Measurements from ENCODE around the gene CCDC192. TPM values are rescaled to one million over a fixed set of nuclear protein-coding genes. Genes with fewer than 3 reads are reported as not detected.
"Not testable (repeated sequence)": the region's sequence is repeated elsewhere in the genome, so short reads cannot be mapped to it uniquely, and the experiment has no call there.

Gene CCDC192
- total and polyA plus RNA-seq, 5 experiments from 2014 or later: not detected

DNA sequence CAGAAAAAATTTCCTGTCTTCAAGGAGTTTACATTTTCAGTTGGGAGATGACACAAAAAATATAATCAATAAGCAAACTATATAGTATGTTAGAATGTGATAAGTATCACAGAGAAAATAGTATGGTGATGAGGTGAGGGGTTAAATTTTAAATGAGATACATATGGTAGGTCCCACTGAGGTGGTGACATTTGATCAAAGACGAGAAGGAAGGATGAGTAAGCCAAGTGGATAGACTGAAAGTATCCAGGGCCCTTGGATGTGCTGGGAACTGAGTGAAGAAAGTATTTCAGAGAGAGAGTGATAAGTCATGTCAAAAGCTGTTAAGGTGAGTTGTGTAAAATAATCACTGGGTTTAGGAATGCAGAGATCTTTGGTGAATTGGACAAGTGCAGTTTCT lies 3.5 kb downstream of the CCDC192 start:
- DNase-seq: no peak
- POLR2A ChIA-PET: no interaction called here
- Mint-ChIP-seq H3K36me3 (no peaks in the 10 kb centered on the region), H3K4me1 (no peaks in the 10 kb centered on the region), H3K27ac (no peak overlapping the region), H3K4me3 (no peak overlapping the region), H3K27me3 (peaks cover 4 to 20% (median 8%) of the 10 kb centered on the region in 5 donors), H3K9me3 (no peaks in the 10 kb centered on the region)
- ATAC-seq: no peak

DNA sequence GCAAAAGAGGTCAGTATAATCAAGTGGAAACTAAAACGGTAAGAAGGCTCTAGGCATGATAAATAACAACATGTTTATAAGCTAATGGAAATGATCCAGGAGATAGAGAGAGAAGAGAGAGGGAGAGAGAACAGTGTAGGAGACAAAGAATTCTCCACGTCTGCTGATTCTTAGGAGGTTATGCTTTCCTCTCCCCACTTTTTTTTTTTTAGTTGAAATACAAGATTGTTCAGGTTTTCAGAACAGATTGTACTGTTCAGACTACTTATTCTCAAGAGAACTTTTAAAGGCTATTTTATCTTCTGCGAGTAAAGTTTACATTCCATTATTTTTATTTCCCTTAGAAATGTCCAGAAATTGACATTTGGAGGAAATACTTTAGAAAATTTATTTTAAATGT lies 4.0 kb downstream of the CCDC192 start:
- POLR2A ChIA-PET: no interaction called here
- H3K4me3 Mint-ChIP-seq: no peak overlapping the region
- H3K36me3 Mint-ChIP-seq: no peaks in the 10 kb centered on the region
- H3K4me1 Mint-ChIP-seq: no peaks in the 10 kb centered on the region
- H3K9me3 Mint-ChIP-seq: no peaks in the 10 kb centered on the region
- ATAC-seq: no peak
- H3K27ac Mint-ChIP-seq: no peak overlapping the region
- DNase-seq: no peak
- H3K27me3 Mint-ChIP-seq: peaks cover 4 to 19% (median 8%) of the 10 kb centered on the region in 5 donors

GRCh38 chr5:127713083-127713482 lies 9.9 kb downstream of the CCDC192 start:
- H3K27me3 Mint-ChIP-seq: peaks cover 0 to 12% (median 6%) of the 10 kb centered on the region in 5 donors
- H3K4me3 Mint-ChIP-seq, H3K9me3 Mint-ChIP-seq, H3K4me1 Mint-ChIP-seq, POLR2A ChIA-PET, H3K36me3 Mint-ChIP-seq, DNase-seq, ATAC-seq, H3K27ac Mint-ChIP-seq: not testable (repeated sequence)

- H3K4me1 Mint-ChIP-seq: no peaks in the 10 kb centered on the region
- DNase-seq (no peak), ATAC-seq (no peak)
- peaks cover 0 to 28% (median 12%) of the 10 kb centered on the region in 9 donors for H3K9me3 Mint-ChIP-seq
- peaks cover 0 to 30% (median 9%) of the 10 kb centered on the region in 5 donors for H3K27me3 Mint-ChIP-seq
- POLR2A ChIA-PET: no interaction called here
- peaks cover 0 to 19% (median 0%) of the 10 kb centered on the region in 3 donors for H3K36me3 Mint-ChIP-seq
- no peak overlapping the region for H3K4me3 Mint-ChIP-seq
- H3K27ac Mint-ChIP-seq: no peak overlapping the region
Measured at GRCh38 chr5:127718181-127718580, 15.0 kb downstream of the CCDC192 start.

DNA sequence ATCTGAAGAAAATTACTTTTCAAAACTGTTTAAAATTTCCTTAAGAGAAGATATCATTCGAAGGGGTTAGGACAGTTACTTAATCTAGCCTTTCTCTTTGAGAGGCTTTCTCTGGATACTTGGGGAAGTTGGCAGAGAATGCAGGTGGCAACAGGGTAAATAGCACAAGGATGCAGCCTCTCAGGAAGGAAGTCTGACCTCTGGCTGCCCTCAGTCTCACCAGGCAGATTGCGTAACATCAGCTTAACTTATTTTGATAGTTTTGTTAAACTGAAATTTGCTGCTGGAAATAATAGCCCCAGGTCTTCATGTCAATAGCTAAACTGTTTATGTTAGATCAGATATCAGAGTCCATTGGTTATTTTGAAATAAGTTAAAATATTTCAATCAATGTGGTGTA lies 20.4 kb downstream of the CCDC192 start:
- Mint-ChIP-seq H3K4me1 (no peaks in the 10 kb centered on the region), H3K36me3 (peaks cover 0 to 19% (median 0%) of the 10 kb centered on the region in 3 donors), H3K27ac (no peak overlapping the region), H3K9me3 (peaks cover 0 to 28% (median 11%) of the 10 kb centered on the region in 9 donors), H3K4me3 (no peak overlapping the region), H3K27me3 (peaks cover 0 to 17% (median 2%) of the 10 kb centered on the region in 5 donors)
- no peak for DNase-seq
- ATAC-seq: no peak
- POLR2A ChIA-PET: no interaction called here

DNA sequence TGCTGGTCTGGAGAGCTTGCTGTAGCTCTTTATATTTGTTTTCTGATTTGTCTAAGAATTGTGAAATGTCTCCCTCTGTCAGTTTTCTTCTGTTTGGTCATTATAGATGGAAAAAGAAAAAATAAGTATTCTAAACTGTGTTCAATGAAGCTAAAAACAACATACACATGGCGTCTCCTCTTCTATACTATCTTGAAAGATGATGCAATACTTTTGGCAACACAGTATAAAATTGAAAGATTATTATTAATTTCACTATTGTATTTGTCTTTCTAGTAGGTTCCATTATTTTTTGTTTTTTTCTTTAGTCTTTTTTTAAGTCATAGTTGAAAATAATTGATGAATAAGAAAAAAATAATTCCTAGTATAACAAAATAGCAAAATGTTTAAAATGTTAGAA lies 22.5 kb downstream of the CCDC192 start:
- ATAC-seq (no peak), DNase-seq (no peak)
- H3K9me3 Mint-ChIP-seq: peaks cover 0 to 17% (median 8%) of the 10 kb centered on the region in 9 donors

GRCh38 chr5:127732963-127733362 lies 29.8 kb downstream of the CCDC192 start:
- Mint-ChIP-seq H3K27me3 (peaks cover 0 to 3% (median 0%) of the 10 kb centered on the region in 5 donors), H3K4me1 (no peaks in the 10 kb centered on the region), H3K36me3 (no peaks in the 10 kb centered on the region), H3K4me3 (no peak overlapping the region), H3K27ac (no peak overlapping the region), H3K9me3 (peaks cover 0 to 20% (median 7%) of the 10 kb centered on the region in 9 donors)
- DNase-seq (no peak), ATAC-seq (no peak)
- POLR2A ChIA-PET: no interaction called here

More for the DNA sequence above, 22.5 kb downstream of the CCDC192 start:
- H3K4me1 Mint-ChIP-seq: no peaks in the 10 kb centered on the region
- H3K4me3 Mint-ChIP-seq: no peak overlapping the region
- H3K27ac Mint-ChIP-seq: no peak overlapping the region
- POLR2A ChIA-PET: no interaction called here
- peaks cover 0 to 9% (median 0%) of the 10 kb centered on the region in 3 donors for H3K36me3 Mint-ChIP-seq
- H3K27me3 Mint-ChIP-seq: peaks cover 0 to 10% (median 2%) of the 10 kb centered on the region in 5 donors

GRCh38 chr5:127739348-127739747 lies 36.2 kb downstream of the CCDC192 start:
- H3K27me3 Mint-ChIP-seq: peaks cover 0 to 17% (median 9%) of the 10 kb centered on the region in 5 donors
- H3K4me3 Mint-ChIP-seq: peak overlapping the region in 1 of 10 donors; percentile 54
- H3K4me1 Mint-ChIP-seq, H3K27ac Mint-ChIP-seq, POLR2A ChIA-PET, H3K9me3 Mint-ChIP-seq, H3K36me3 Mint-ChIP-seq, ATAC-seq: not testable (repeated sequence)
- peak in 3 of 10 donors; percentile 2 to 32 (median 4) for DNase-seq

DNA sequence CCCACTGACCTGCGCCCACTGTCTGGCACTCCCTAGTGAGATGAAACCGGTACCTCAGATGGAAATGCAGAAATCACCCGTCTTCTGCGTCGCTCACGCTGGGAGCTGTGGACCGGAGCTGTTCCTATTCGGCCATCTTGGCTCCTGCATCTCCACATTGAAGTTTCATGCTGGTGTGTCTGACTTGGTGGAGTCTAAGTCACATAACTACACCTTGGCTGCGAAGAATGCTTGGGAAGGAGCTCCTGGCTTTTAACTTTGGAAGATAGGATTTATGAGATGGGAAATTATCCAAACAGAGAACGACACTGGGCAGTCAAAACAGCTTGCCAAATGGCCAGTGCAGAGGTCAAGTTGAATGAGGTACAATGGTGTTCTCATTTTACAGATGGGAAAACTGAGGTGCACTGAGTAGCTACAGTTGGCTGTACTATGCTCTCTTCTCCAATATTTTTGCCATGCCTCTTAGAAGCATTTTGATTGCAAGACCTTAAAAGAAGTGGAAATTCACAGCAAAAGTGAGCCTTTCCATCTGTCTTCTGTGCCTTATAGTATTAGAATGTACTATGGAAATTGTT lies 36.7 kb downstream of the CCDC192 start:
- ATAC-seq (no peak), DNase-seq (no peak)
- no peaks in the 10 kb centered on the region for H3K36me3 Mint-ChIP-seq
- H3K27me3 Mint-ChIP-seq: peaks cover 0 to 18% (median 9%) of the 10 kb centered on the region in 5 donors
- no peak overlapping the region for H3K27ac Mint-ChIP-seq
- POLR2A ChIA-PET: no interaction called here
- peaks cover 0 to 4% (median 0%) of the 10 kb centered on the region in 9 donors for H3K9me3 Mint-ChIP-seq
- H3K4me1 Mint-ChIP-seq: peaks cover 0 to 3% (median 0%) of the 10 kb centered on the region in 4 donors
- no peak overlapping the region for H3K4me3 Mint-ChIP-seq

- H3K9me3 Mint-ChIP-seq: peaks cover 0 to 4% (median 0%) of the 10 kb centered on the region in 9 donors
- ATAC-seq (no peak), DNase-seq (no peak)
- POLR2A ChIA-PET: no interaction called here
- no peak overlapping the region for H3K27ac Mint-ChIP-seq
- H3K36me3 Mint-ChIP-seq: no peaks in the 10 kb centered on the region
- peaks cover 0 to 18% (median 9%) of the 10 kb centered on the region in 5 donors for H3K27me3 Mint-ChIP-seq
- H3K4me1 Mint-ChIP-seq: peaks cover 0 to 3% (median 0%) of the 10 kb centered on the region in 4 donors
- H3K4me3 Mint-ChIP-seq: no peak overlapping the region
Measured at GRCh38 chr5:127741412-127741811, 38.2 kb downstream of the CCDC192 start.

DNA sequence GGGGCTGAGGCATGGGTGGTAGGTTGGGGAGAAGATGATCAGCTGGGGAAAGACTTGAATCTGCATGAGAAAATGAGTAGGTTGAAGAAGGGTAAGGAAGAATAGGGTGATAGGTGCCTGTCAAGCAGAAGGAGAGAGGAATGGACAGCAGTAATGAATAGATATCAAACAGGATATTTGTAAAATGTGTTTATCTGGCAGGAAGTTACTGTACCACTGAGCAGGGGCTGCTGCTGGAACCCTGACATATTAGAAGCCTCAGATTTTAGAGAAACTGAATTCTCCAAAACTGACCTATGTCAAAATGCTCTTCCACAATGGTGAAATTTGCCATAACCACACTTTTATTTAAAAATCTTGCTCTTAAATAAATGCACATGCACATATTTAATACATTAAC lies 41.0 kb downstream of the CCDC192 start:
- ATAC-seq: no peak
- Mint-ChIP-seq H3K27ac (no peak overlapping the region), H3K4me1 (peaks cover 0 to 3% (median 0%) of the 10 kb centered on the region in 4 donors), H3K36me3 (no peaks in the 10 kb centered on the region), H3K27me3 (peaks cover 0 to 18% (median 9%) of the 10 kb centered on the region in 5 donors), H3K9me3 (peaks cover 0 to 2% (median 0%) of the 10 kb centered on the region in 9 donors), H3K4me3 (no peak overlapping the region)
- POLR2A ChIA-PET: interaction anchor here (0.7 kb wide), 1 partner anchor 948 kb away, joined by 3 read pairs; no protein-coding TSS in a partner anchor
- no peak for DNase-seq

- ATAC-seq: no peak
Measured at GRCh38 chr5:127746756-127747155, 43.6 kb downstream of the CCDC192 start.

DNA sequence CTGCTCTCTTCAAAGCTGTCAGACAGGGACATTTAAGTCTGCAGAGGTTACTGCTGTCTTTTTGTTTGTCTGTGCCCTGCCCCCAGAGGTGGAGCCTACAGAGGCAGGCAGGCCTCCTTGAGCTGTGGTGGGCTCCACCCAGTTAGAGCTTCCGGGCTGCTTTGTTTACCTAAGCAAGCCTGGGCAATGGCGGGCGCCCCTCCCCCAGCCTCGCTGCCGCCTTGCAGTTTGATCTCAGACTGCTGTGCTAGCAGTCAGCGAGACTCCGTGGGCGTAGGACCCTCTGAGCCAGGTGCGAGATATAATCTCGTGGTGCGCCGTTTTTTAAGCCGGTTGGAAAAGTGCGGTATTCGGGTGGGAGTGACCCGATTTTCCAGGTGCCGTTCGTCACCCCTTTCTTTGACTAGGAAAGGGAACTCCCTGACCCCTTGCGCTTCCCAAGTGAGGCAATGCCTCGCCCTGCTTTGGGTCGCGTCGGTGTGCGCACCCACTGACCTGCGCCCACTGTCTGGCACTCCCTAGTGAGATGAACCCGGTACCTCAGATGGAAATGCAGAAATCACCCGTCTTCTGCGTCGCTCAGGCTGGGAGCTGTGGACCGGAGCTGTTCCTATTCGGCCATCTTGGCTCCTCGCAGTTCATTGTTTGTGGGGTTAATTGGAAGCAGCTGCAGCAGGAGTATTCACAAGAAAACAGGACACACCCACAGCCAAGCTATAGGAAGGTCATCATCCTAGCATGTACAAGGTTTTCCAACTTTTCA lies 49.5 kb downstream of the CCDC192 start:
- DNase-seq, POLR2A ChIA-PET, H3K27me3 Mint-ChIP-seq, H3K9me3 Mint-ChIP-seq, H3K4me1 Mint-ChIP-seq, ATAC-seq, H3K36me3 Mint-ChIP-seq: not testable (repeated sequence)
- Mint-ChIP-seq H3K4me3 (peak overlapping the region in 6 of 10 donors; percentile 14 to 48 (median 27)), H3K27ac (peak overlapping the region in 6 of 10 donors; percentile 27 to 76 (median 40))

More at GRCh38 chr5:127746756-127747155, 43.6 kb downstream of the CCDC192 start:
- Mint-ChIP-seq H3K4me1 (peaks cover 0 to 3% (median 0%) of the 10 kb centered on the region in 4 donors), H3K4me3 (no peak overlapping the region), H3K9me3 (peaks cover 0 to 2% (median 0%) of the 10 kb centered on the region in 9 donors), H3K27me3 (peaks cover 0 to 18% (median 9%) of the 10 kb centered on the region in 5 donors), H3K27ac (no peak overlapping the region), H3K36me3 (no peaks in the 10 kb centered on the region)
- DNase-seq: no peak
- POLR2A ChIA-PET: no interaction called here

Data from naive thymus-derived CD8-positive, alpha-beta T cell (primary cell).